ENCODE data around the gene KIF1B.
"Not testable (repeated sequence)": the region's sequence is repeated elsewhere in the genome, so short reads cannot be mapped to it uniquely, and the experiment has no call there.

KIF1B gene

GRCh38 chr1:10192263-10192662 lies 18.1 kb upstream of the KIF1B start:
- H3K4me3 ChIP-seq (ENCODE audit: low read depth, low read length) = no peak overlapping the region
- no peak for DNase-seq (ENCODE audit: low read depth)

GRCh38 chr1:10193288-10193687 lies 17.1 kb upstream of the KIF1B start:
- no peak overlapping the region for H3K4me3 ChIP-seq (ENCODE audit: low read depth, low read length)

GRCh38 chr1:10195570-10195969 lies 14.8 kb upstream of the KIF1B start:
- H3K4me3 ChIP-seq (ENCODE audit: low read depth, low read length) = no peak overlapping the region
- no peak for DNase-seq (ENCODE audit: low read depth)

More at GRCh38 chr1:10193288-10193687, 17.1 kb upstream of the KIF1B start:
- DNase-seq (ENCODE audit: low read depth) = no peak

GRCh38 chr1:10196976-10197375 lies 13.4 kb upstream of the KIF1B start:
- DNase-seq (ENCODE audit: low read depth) = no peak
- H3K4me3 ChIP-seq (ENCODE audit: low read depth, low read length) = no peak overlapping the region

GRCh38 chr1:10200620-10201019 lies 9.8 kb upstream of the KIF1B start:
- DNase-seq (ENCODE audit: low read depth) = no peak
- H3K4me3 ChIP-seq (ENCODE audit: low read depth, low read length) = no peak overlapping the region

- no peak for DNase-seq (ENCODE audit: low read depth)
- H3K4me3 ChIP-seq (ENCODE audit: low read depth, low read length) = no peak overlapping the region
These were observed 6.2 kb upstream of the KIF1B start for GRCh38 chr1:10204003-10204642.

GRCh38 chr1:10205206-10205605 lies 5.2 kb upstream of the KIF1B start:
- H3K4me3 ChIP-seq (ENCODE audit: low read depth, low read length) = not testable (repeated sequence)

GRCh38 chr1:10207810-10208209 lies 2.6 kb upstream of the KIF1B start:
- DNase-seq (ENCODE audit: low read depth) = no peak
- no peak overlapping the region for H3K4me3 ChIP-seq (ENCODE audit: low read depth, low read length)

More at GRCh38 chr1:10205206-10205605, 5.2 kb upstream of the KIF1B start:
- DNase-seq (ENCODE audit: low read depth) = not testable (repeated sequence)

GRCh38 chr1:10208537-10208936 lies 1.8 kb upstream of the KIF1B start:
- no peak for DNase-seq (ENCODE audit: low read depth)
- H3K4me3 ChIP-seq (ENCODE audit: low read depth, low read length) = no peak overlapping the region

GRCh38 chr1:10209590-10209904 lies 823 bp upstream of the KIF1B start:
- peak overlapping the region; percentile 83 for H3K4me3 ChIP-seq (ENCODE audit: low read depth, low read length)

GRCh38 chr1:10210841-10211804 lies 753 bp downstream of the KIF1B start:
- DNase-seq (ENCODE audit: low read depth) = peak; percentile 84
- peak overlapping the region; percentile 83 for H3K4me3 ChIP-seq (ENCODE audit: low read depth, low read length)

More at GRCh38 chr1:10209590-10209904, 823 bp upstream of the KIF1B start:
- DNase-seq (ENCODE audit: low read depth) = no peak

GRCh38 chr1:10211805-10212410 lies 1.5 kb downstream of the KIF1B start:
- no peak for DNase-seq (ENCODE audit: low read depth)
- H3K4me3 ChIP-seq (ENCODE audit: low read depth, low read length) = peak overlapping the region; percentile 83

- H3K4me3 ChIP-seq (ENCODE audit: low read depth, low read length) = peak overlapping the region; percentile 83
- DNase-seq (ENCODE audit: low read depth) = no peak
These were observed 2.1 kb downstream of the KIF1B start for GRCh38 chr1:10212476-10212875.

- no peak overlapping the region for H3K4me3 ChIP-seq (ENCODE audit: low read depth, low read length)
- no peak for DNase-seq (ENCODE audit: low read depth)
These were observed 2.9 kb downstream of the KIF1B start for GRCh38 chr1:10213186-10213705.

GRCh38 chr1:10216090-10216749 lies 5.8 kb downstream of the KIF1B start:
- no peak for DNase-seq (ENCODE audit: low read depth)

GRCh38 chr1:10217748-10218441 lies 7.5 kb downstream of the KIF1B start:
- no peak for DNase-seq (ENCODE audit: low read depth)

More at GRCh38 chr1:10216090-10216749, 5.8 kb downstream of the KIF1B start:
- H3K4me3 ChIP-seq (ENCODE audit: low read depth, low read length) = no peak overlapping the region

GRCh38 chr1:10220200-10220599 lies 9.8 kb downstream of the KIF1B start:
- DNase-seq (ENCODE audit: low read depth) = no peak
- no peak overlapping the region for H3K4me3 ChIP-seq (ENCODE audit: low read depth, low read length)

More at GRCh38 chr1:10217748-10218441, 7.5 kb downstream of the KIF1B start:
- H3K4me3 ChIP-seq (ENCODE audit: low read depth, low read length) = no peak overlapping the region

- not testable (repeated sequence) for H3K4me3 ChIP-seq (ENCODE audit: low read depth, low read length); DNase-seq (ENCODE audit: low read depth)
These were observed 10.3 kb downstream of the KIF1B start for GRCh38 chr1:10220657-10221056.

GRCh38 chr1:10225573-10225972 lies 15.2 kb downstream of the KIF1B start:
- DNase-seq (ENCODE audit: low read depth) = no peak
- no peak overlapping the region for H3K4me3 ChIP-seq (ENCODE audit: low read depth, low read length)

All from skeletal muscle cell (primary cell).